Smooth muscle cell (in vitro differentiated cells): Measurements from ENCODE around the gene RAET1L. TPM values are rescaled to one million over a fixed set of nuclear protein-coding genes. Genes with fewer than 3 reads are reported as not detected.
"Not testable (repeated sequence)": the region's sequence is repeated elsewhere in the genome, so short reads cannot be mapped to it uniquely, and the experiment has no call there.

Experiments
- DNase-seq: peaks from one replicate; lab custom pipeline; 2025; ENCODE audit not compliant: unreplicated experiment; lab: John Stamatoyannopoulos, UW
- H2AFZ ChIP-seq: fragments of 200-600 bp; sonication (generic); 2 replicates; pipeline ENCODE4 v1.6.0; 2016; ENCODE audit warnings: antibody characterized with exemption, low read depth, mild to moderate bottlenecking
- H3F3A ChIP-seq: fragments of 200-600 bp; sonication (generic); 2 replicates; pipeline ENCODE4 v1.6.0; 2017; ENCODE audit warnings: antibody characterized with exemption, low read depth
- H3K27ac ChIP-seq: fragments of 200-600 bp; sonication (generic); 2 replicates; pipeline ENCODE4 v1.5.1; 2016; ENCODE audit warnings: low read depth, mild to moderate bottlenecking
- H3K27me3 ChIP-seq: fragments of 200-600 bp; sonication (generic); 2 replicates; pipeline ENCODE4 v1.6.1; 2016; ENCODE audit warnings: low read depth, mild to moderate bottlenecking
- H3K36me3 ChIP-seq: fragments of 200-600 bp; sonication (generic); 2 replicates; pipeline ENCODE4 v1.5.1; 2016; ENCODE audit warnings: low read depth
- H3K4me1 ChIP-seq: fragments of 200-600 bp; sonication (generic); 2 replicates; pipeline ENCODE4 v1.5.1; 2016; ENCODE audit warnings: low read depth
- H3K4me2 ChIP-seq: fragments of 200-600 bp; sonication (generic); 2 replicates; pipeline ENCODE4 v1.6.0; 2016; ENCODE audit warnings: mild to moderate bottlenecking
- H3K4me3 ChIP-seq: fragments of 200-600 bp; sonication (generic); 2 replicates; pipeline ENCODE4 v1.5.1; 2016; ENCODE audit warnings: mild to moderate bottlenecking
- H3K79me2 ChIP-seq: fragments of 200-600 bp; sonication (generic); 2 replicates; pipeline ENCODE4 v1.6.0; 2016; ENCODE audit warnings: low read depth, mild to moderate bottlenecking
- H3K9ac ChIP-seq: fragments of 200-600 bp; sonication (generic); 2 replicates; pipeline ENCODE4 v1.6.0; 2016; ENCODE audit warnings: low read depth
- H3K9me3 ChIP-seq: fragments of 200-600 bp; sonication (generic); replicated peaks from 2 replicates; pipeline ENCODE4 v1.5.1; 2016; ENCODE audit warnings: low read depth
- H4K20me1 ChIP-seq: fragments of 200-600 bp; sonication (generic); 2 replicates; pipeline ENCODE4 v1.6.0; 2016; ENCODE audit warnings: low read depth
- CTCF ChIP-seq: fragments of 200-600 bp; sonication (generic); IDR thresholded peaks from 2 replicates; pipeline ENCODE4 v1.5.1; 2017; ENCODE audit warnings: borderline replicate concordance, mild to moderate bottlenecking, antibody characterized with exemption; ENCODE audit not compliant: insufficient read depth, poor library complexity, severe bottlenecking
- WGBS: methylation state at CpG from one replicate; pipeline ENCODE4 v1.1.7; 2016; ENCODE audit warnings: low lambda C conversion rate; 5-methylcytosine and 5-hydroxymethylcytosine counted together
- polyA plus RNA-seq: library from polyadenylated mRNA; unstranded; fragments of >200 nt; fragmentation: Nextera tagmentation; extraction: Ambion mirVana; gene quantifications from 2 replicates; pipeline ENCODE4 v1.2.1, GENCODE V29; 2016
- total RNA-seq: library from RNA; depleted of rRNA; stranded (reverse); fragments of >200 nt; gene quantifications from 2 replicates; pipeline ENCODE4 v1.2.3, GENCODE V29; 2014

Gene RAET1L
- total and polyA plus RNA-seq, 2 experiments from 2014 or later = 0.23 to 3.6 TPM

- not testable (repeated sequence) for H2AFZ ChIP-seq, H3K9ac ChIP-seq, H3K9me3 ChIP-seq, H3F3A ChIP-seq, H3K27ac ChIP-seq, H3K36me3 ChIP-seq, H3K4me2 ChIP-seq, H4K20me1 ChIP-seq, DNase-seq, H3K4me3 ChIP-seq, H3K79me2 ChIP-seq, H3K4me1 ChIP-seq
- WGBS = 63% methylated on average over 8 of the region's 8 CpGs
- H3K27me3 ChIP-seq = peaks cover 97% of the 10 kb centered on the region
Observed at GRCh38 chr6:150012846-150013784, 12.2 kb downstream of the RAET1L start.

GRCh38 chr6:150008588-150008987, 16.7 kb downstream of the RAET1L start:
- Histone ChIP-seq H3K79me2 (no peaks in the 10 kb centered on the region), H2AFZ (no peak overlapping the region), H3K4me1 (no peaks in the 10 kb centered on the region), H3K27ac (no peak overlapping the region), H3K36me3 (no peaks in the 10 kb centered on the region), H3K27me3 (peaks cover 67% of the 10 kb centered on the region), H3K4me3 (no peak overlapping the region), H4K20me1 (no peaks in the 10 kb centered on the region), H3F3A (no peaks in the 10 kb centered on the region), H3K9ac (no peak overlapping the region), H3K4me2 (no peak overlapping the region), H3K9me3 (no peaks in the 10 kb centered on the region)
- TF ChIP-seq CTCF = no peak
- 53% methylated on average over 9 of the region's 9 CpGs for WGBS
- DNase-seq = no peak

GRCh38 chr6:150006961-150007464, 18.3 kb downstream of the RAET1L start:
- WGBS = 61% methylated on average over 7 of the region's 7 CpGs
- no peak overlapping the region for H3K9ac ChIP-seq
- H3K27me3 ChIP-seq = peaks cover 52% of the 10 kb centered on the region
- H3K9me3 ChIP-seq = no peaks in the 10 kb centered on the region
- DNase-seq = no peak
- H3K79me2 ChIP-seq = no peaks in the 10 kb centered on the region
- H3K27ac ChIP-seq = no peak overlapping the region
- TF ChIP-seq CTCF = peak; percentile 50
- H3K4me1 ChIP-seq = no peaks in the 10 kb centered on the region
- H3K36me3 ChIP-seq = no peaks in the 10 kb centered on the region
- H4K20me1 ChIP-seq = no peaks in the 10 kb centered on the region
- no peak overlapping the region for H3K4me3 ChIP-seq
- H2AFZ ChIP-seq = no peak overlapping the region
- H3K4me2 ChIP-seq = no peak overlapping the region
- H3F3A ChIP-seq = no peaks in the 10 kb centered on the region

GRCh38 chr6:150005761-150006651, 19.3 kb downstream of the RAET1L start:
- Histone ChIP-seq H3K9me3 (no peaks in the 10 kb centered on the region), H4K20me1 (no peaks in the 10 kb centered on the region), H3K4me2 (peak overlapping the region; percentile 89), H3K27ac (no peak overlapping the region), H3K4me3 (peak overlapping the region; percentile 62), H2AFZ (peak overlapping the region; percentile 80), H3K4me1 (no peaks in the 10 kb centered on the region), H3K36me3 (no peaks in the 10 kb centered on the region), H3K9ac (no peak overlapping the region), H3F3A (no peaks in the 10 kb centered on the region), H3K27me3 (peaks cover 42% of the 10 kb centered on the region), H3K79me2 (no peaks in the 10 kb centered on the region)
- DNase-seq = no peak
- no peak for TF ChIP-seq CTCF
- WGBS = 68% methylated on average over 14 of the region's 14 CpGs
